Suprapubic skin (tissue), 4 donors: ENCODE results near the gene COG1. TPM values are rescaled to one million over a fixed set of nuclear protein-coding genes. Genes with fewer than 3 reads are reported as not detected.

Source experiments
- DNase-seq, 2 donors: peaks; one replicate each; pipeline ENCODE4 v3.0.0-alpha.2; 2019; ENCODE audit warnings: low spot score in 2 of 2
- H3K27ac ChIP-seq: fragments of 200-600 bp; sonication (generic); one replicate; pipeline ENCODE4 v1.5.1; 2019
- H3K27me3 ChIP-seq: fragments of 200-600 bp; sonication (generic); one replicate; pipeline ENCODE4 v1.5.1; 2019
- H3K36me3 ChIP-seq: fragments of 200-600 bp; sonication (generic); one replicate; pipeline ENCODE4 v1.5.1; 2019
- H3K4me1 ChIP-seq: fragments of 200-600 bp; sonication (generic); one replicate; pipeline ENCODE4 v1.5.1; 2019
- H3K4me3 ChIP-seq: fragments of 200-600 bp; sonication (generic); one replicate; pipeline ENCODE4 v1.5.1; 2019; ENCODE audit warnings: mild to moderate bottlenecking
- H3K9me3 ChIP-seq: fragments of 200-600 bp; sonication (generic); one replicate; pipeline ENCODE4 v1.5.1; 2019
- CTCF ChIP-seq, 2 donors: fragments of 200-600 bp in 1 of 2; fragments of 450-650 bp in 1 of 2; sonication (generic) in 1 of 2; IDR thresholded peaks; one replicate each; pipeline ENCODE4 v1.5.1; 2016 to 2019; ENCODE audit warnings: antibody characterized with exemption in 2 of 2, mild to moderate bottlenecking in 1 of 2, moderate library complexity in 1 of 2
- EP300 ChIP-seq: sonication (generic); formaldehyde crosslinking; IDR thresholded peaks from one replicate; pipeline ENCODE4 v1.6.1; 2017; ENCODE audit warnings: antibody characterized with exemption
- POLR2A ChIP-seq, 2 donors: fragments of 450-650 bp; IDR thresholded peaks; one replicate each; pipeline ENCODE4 v1.6.1; 2017; ENCODE audit warnings: antibody characterized with exemption in 2 of 2, mild to moderate bottlenecking in 2 of 2, moderate library complexity in 2 of 2
- POLR2AphosphoS5 ChIP-seq, 3 donors: sonication (generic); formaldehyde crosslinking; IDR thresholded peaks; one replicate each; pipeline ENCODE4 v1.6.1; 2017; ENCODE audit warnings: antibody characterized with exemption in 3 of 3
- WGBS: methylation state at CpG from one replicate; pipeline ENCODE4 v1.1.5; 2018; 5-methylcytosine and 5-hydroxymethylcytosine counted together
- total RNA-seq, 4 donors: library from RNA; depleted of rRNA; stranded (reverse); fragments of >200 nt; gene quantifications; one replicate each; pipeline ENCODE4 v1.1.0, GENCODE V29; 2016

COG1 gene
- total RNA-seq, 4 donors from 2014 or later, result 17.9 to 65.8 (median 23.8) TPM

DNA sequence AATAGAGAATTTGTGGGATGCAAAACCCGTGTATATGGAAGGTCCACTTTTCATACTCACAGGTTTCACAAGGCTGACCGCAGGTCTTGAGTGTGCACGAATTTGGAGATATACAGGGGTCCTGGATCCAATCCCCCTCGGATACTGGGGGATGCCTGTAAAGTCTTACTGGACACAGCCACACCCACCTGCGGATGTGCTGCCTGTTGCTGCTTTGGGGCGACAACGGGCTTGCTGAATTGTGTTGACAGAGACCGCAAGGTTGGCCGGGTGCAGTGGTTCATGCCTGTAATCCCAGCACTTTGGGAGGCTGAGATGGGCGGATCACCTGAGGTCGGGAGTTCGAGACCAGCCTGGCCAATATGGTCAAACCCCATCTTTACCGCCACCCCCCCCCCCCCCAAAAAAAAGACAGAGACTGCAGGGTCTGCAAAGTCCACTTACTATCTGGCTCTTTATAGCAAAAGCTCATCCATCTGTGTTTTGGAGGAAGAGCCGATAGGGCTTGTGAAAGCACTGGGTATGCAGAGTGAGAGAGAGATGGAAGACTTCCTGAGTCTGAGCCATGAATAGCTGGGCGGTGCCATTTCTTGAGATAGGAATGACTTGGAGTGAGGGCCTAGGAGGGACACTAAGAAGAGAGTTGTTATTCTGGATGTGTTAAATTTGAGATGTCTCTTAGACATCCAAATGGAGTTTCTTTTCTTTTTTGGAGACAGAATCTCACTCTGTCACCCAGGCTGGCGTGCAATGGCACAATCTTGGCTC lies 6.4 kb upstream of the COG1 start:
- WGBS, result 89% methylated on average over 16 of the region's 16 CpGs
- no peaks in the 10 kb centered on the region for H3K36me3 ChIP-seq

GRCh38 chr17:73187203-73187769 lies 5.6 kb upstream of the COG1 start:
- DNase-seq, result no peak
- no peak for TF ChIP-seq CTCF (IDR thresholded peaks at IDR 0.05)
- no peak for TF ChIP-seq POLR2A (IDR thresholded peaks at IDR 0.05)
- TF ChIP-seq EP300, result no peak
- TF ChIP-seq POLR2AphosphoS5 (IDR thresholded peaks at IDR 0.05), result no peak
- no peaks in the 10 kb centered on the region for H3K36me3 ChIP-seq
- no peaks in the 10 kb centered on the region for H3K27me3 ChIP-seq
- H3K27ac ChIP-seq, result no peak overlapping the region
- no peak overlapping the region for H3K4me3 ChIP-seq
- 83% methylated on average over 9 of the region's 9 CpGs for WGBS
- H3K4me1 ChIP-seq, result peaks cover 12% of the 10 kb centered on the region
- no peaks in the 10 kb centered on the region for H3K9me3 ChIP-seq

More for the DNA sequence above, 6.4 kb upstream of the COG1 start:
- H3K4me1 ChIP-seq, result peaks cover 4% of the 10 kb centered on the region
- no peak overlapping the region for H3K4me3 ChIP-seq
- no peaks in the 10 kb centered on the region for H3K9me3 ChIP-seq
- TF ChIP-seq POLR2A (IDR thresholded peaks at IDR 0.05) (no peak), EP300 (no peak), POLR2AphosphoS5 (IDR thresholded peaks at IDR 0.05) (no peak), CTCF (IDR thresholded peaks at IDR 0.05) (no peak)
- no peak for DNase-seq
- H3K27ac ChIP-seq, result no peak overlapping the region
- no peaks in the 10 kb centered on the region for H3K27me3 ChIP-seq

DNA sequence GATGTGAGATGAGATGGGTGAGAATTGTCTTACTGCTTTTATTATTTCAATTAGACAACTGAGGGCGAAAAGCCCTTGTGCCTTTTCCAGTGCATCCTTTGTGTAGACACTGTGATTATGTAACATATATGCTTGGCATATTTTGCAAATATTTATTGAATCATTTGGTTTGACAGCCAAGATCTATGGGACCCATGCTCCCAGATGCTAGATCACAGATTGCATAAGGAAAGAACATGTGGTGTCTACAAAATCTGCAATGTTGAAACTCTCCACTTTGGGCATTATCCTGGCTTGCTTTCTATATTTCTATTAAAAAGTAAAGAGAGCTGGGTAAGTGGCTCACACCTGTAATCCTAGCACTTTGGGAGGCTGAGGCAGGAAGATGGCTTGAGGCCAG lies 4.8 kb upstream of the COG1 start:
- 74% methylated on average over 1 of the region's 1 CpG for whole genome bisulfite sequencing
- no peaks in the 10 kb centered on the region for H3K36me3 ChIP-seq
- H3K4me3 ChIP-seq, result no peak overlapping the region
- H3K27me3 ChIP-seq, result no peaks in the 10 kb centered on the region
- no peaks in the 10 kb centered on the region for H3K9me3 ChIP-seq
- H3K27ac ChIP-seq, result no peak overlapping the region
- peaks cover 12% of the 10 kb centered on the region for H3K4me1 ChIP-seq
- DNase-seq, result no peak
- no peak for TF ChIP-seq POLR2A (IDR thresholded peaks at IDR 0.05)
- TF ChIP-seq CTCF (IDR thresholded peaks at IDR 0.05), result no peak
- TF ChIP-seq EP300, result no peak
- no peak for TF ChIP-seq POLR2AphosphoS5 (IDR thresholded peaks at IDR 0.05)

DNA sequence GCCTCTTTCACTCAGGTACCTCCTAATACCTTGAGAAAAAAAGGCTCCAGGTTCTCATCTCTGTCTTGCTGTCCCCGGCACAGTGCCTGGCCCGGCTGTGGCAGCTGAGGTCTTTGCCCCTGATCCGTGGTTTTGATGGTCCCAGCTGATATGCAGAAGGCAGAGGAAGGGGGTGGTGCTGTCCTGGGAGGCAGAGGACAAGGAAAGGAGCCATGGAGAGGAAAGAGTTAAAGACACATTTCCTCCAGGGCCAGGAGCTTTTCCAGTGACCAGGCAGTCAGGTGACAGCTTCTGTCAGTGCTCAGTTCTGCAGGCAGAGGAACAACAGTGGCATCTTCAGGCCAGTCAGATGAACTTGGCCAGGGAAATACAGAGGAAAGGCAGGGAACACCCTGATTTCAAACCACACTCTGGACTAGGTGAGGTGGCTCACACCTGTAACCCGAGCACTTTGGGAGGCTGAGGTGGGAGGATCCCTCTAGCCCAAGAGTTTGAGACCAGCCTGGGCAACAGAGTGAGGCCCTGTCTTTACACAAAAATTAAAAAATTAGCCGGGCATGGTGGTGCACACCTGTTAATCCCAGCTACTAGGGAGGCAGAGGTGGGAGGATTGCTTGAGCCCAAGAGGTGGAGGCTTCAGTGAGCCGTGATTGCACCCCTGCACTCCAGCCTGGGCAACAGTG lies 3.3 kb upstream of the COG1 start:
- no peaks in the 10 kb centered on the region for H3K36me3 ChIP-seq
- peaks cover 22% of the 10 kb centered on the region for H3K4me1 ChIP-seq
- no peak for DNase-seq
- TF ChIP-seq EP300 (no peak), POLR2A (IDR thresholded peaks at IDR 0.05) (no peak), POLR2AphosphoS5 (IDR thresholded peaks at IDR 0.05) (no peak), CTCF (IDR thresholded peaks at IDR 0.05) (peak in 1 of 2 donors; percentile 38)
- no peak overlapping the region for H3K4me3 ChIP-seq
- H3K27me3 ChIP-seq, result no peaks in the 10 kb centered on the region
- WGBS, result 84% methylated on average over 5 of the region's 6 CpGs
- no peak overlapping the region for H3K27ac ChIP-seq
- no peaks in the 10 kb centered on the region for H3K9me3 ChIP-seq
